HUES6 (cell line): ENCODE data around the gene GSG1L2.
"Not testable (repeated sequence)": the region's sequence is repeated elsewhere in the genome, so short reads cannot be mapped to it uniquely, and the experiment has no call there.

Experiments
- H3K27ac ChIP-seq: 2 replicates; pipeline ENCODE4 v1.7.0; 2013; ENCODE audit warnings: low read depth, mild to moderate bottlenecking, low read length, inconsistent platforms
- H3K27me3 ChIP-seq: 2 replicates; pipeline ENCODE4 v1.6.1; 2013; ENCODE audit warnings: low read length; ENCODE audit not compliant: control insufficient read depth, insufficient read depth
- H3K36me3 ChIP-seq: 2 replicates; pipeline ENCODE4 v1.6.1; 2013; ENCODE audit warnings: low read length; ENCODE audit not compliant: control insufficient read depth, insufficient read depth
- H3K4me1 ChIP-seq: 2 replicates; pipeline ENCODE4 v1.6.1; 2013; ENCODE audit warnings: low read length; ENCODE audit not compliant: control insufficient read depth, insufficient read depth
- H3K4me3 ChIP-seq: 2 replicates; pipeline ENCODE4 v1.5.1; 2013; ENCODE audit warnings: low read depth, low read length
- H3K9ac ChIP-seq: one replicate; pipeline ENCODE4 v1.6.1; 2013; ENCODE audit warnings: mild to moderate bottlenecking, low read length
- H3K9me3 ChIP-seq: 2 replicates; pipeline ENCODE4 v1.6.1; 2013; ENCODE audit warnings: low read depth, low read length; ENCODE audit not compliant: control insufficient read depth, insufficient read depth

The GSG1L2 gene

DNA sequence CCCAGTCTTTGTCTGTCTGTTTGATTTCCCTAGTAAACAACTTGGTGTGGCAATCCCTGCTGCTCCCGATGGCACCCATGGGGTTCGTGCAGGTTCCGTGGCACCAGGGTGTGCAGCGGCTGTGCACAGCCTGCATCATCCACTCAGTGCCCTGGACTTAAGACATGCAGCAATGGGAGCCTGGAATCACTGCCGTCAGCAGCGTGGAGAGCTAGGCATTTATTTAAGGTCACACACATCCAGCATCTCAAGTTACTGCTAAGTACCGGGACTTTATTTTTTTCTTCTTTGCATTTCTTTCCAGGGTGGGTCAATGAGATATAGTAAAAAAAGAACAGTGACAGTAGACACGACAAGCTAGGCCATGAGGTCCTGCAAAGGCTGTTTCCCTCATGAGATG lies 33.3 kb downstream of the GSG1L2 start:
- no peak overlapping the region for H3K9ac ChIP-seq
- no peak overlapping the region for H3K27ac ChIP-seq
- no peaks in the 10 kb centered on the region for H3K4me1 ChIP-seq
- H3K4me3 ChIP-seq: no peak overlapping the region
- H3K27me3 ChIP-seq: no peaks in the 10 kb centered on the region
- no peaks in the 10 kb centered on the region for H3K36me3 ChIP-seq
- H3K9me3 ChIP-seq: no peaks in the 10 kb centered on the region

DNA sequence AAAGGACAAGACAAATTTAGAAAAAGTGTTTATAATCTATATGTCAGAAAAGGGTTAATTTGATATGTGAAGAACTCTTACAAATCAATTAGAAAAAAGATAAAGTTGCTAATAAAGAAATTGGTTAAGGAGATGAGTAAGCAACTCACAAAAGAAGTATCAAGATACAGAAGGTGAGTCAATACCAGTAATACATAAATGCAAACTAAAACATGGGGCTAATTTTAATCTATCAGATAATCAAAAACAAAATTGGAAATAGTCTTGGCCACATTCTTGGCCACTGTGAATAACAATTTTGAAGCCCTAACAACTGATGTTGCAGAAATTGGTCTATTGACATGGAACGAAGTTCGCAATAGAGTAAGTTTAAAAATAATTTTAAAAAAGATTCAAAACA lies 37.3 kb downstream of the GSG1L2 start:
- Histone ChIP-seq H3K9ac (no peak overlapping the region), H3K4me1 (no peaks in the 10 kb centered on the region), H3K4me3 (no peak overlapping the region), H3K36me3 (no peaks in the 10 kb centered on the region), H3K9me3 (no peaks in the 10 kb centered on the region), H3K27ac (no peak overlapping the region), H3K27me3 (no peaks in the 10 kb centered on the region; the same call in 1 of the 2 replicates)

DNA sequence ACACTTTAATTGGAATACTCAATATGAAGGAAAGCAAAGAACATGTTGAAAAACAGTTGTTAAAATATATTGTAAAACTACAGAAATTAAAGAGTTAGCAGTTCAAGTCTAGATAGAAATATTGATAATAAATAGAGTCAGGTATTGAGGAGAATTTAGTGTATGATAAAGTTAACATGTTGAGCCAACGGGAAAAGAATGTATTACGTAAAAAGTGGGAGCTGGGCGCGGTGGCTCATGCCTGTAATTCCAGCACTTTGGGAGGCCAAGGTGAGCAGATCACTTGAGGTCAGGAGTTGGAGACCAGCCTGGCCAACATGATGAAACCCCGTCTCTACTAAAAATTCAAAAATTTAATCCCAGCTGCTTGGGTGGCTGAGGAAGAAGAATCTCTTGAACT lies 38.4 kb downstream of the GSG1L2 start:
- not testable (repeated sequence) for H3K9ac ChIP-seq, H3K9me3 ChIP-seq, H3K27ac ChIP-seq

DNA sequence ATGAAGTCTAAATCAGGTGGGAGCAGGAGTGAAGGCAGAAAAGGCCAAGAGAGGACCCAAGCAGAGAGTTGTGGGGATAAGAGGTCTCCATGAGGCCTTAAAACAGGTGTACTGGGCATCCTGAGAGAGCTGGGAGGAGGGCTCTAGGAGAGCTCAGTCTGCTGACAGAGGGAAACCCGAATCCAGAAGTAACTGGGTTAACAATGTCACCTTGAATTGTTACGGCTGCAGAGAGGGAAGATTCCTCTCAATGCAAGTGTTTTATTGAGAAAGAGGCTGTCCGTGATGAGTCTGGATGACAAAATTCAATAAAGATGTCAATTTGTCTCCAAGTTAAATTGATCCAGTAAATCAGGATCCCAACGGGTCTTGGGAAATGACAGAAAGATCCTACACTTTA lies 38.8 kb downstream of the GSG1L2 start:
- Histone ChIP-seq H3K9ac (no peak overlapping the region), H3K27me3 (no peaks in the 10 kb centered on the region; the same call in 1 of the 2 replicates)

More for the DNA sequence above, 38.4 kb downstream of the GSG1L2 start:
- not testable (repeated sequence) for H3K36me3 ChIP-seq, H3K4me3 ChIP-seq, H3K4me1 ChIP-seq, H3K27me3 ChIP-seq

DNA sequence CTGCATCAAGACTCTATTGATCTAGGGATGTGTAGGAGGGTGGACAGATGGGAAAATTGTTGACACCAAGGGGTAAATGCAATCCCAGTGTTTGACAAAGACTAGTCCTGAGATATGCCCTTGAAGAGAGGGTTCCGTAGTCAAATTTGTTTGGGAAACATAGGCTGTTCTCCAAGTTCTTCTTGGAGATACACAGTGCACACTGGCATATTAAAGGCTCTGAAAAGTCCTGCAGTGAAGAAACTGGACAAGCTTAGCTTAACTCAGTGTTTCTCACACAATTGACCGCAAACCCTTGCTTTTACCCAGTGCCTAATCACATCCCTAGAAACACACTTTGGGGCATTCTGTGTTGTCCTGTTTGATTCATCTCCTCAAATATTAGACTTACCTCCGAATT lies 41.3 kb downstream of the GSG1L2 start:
- H3K9me3 ChIP-seq: peaks cover 5% of the 10 kb centered on the region; the same call in 1 of the 2 replicates
- H3K4me3 ChIP-seq: no peak overlapping the region
- H3K27me3 ChIP-seq: no peaks in the 10 kb centered on the region; the same call in 1 of the 2 replicates
- no peak overlapping the region for H3K9ac ChIP-seq
- no peak overlapping the region for H3K27ac ChIP-seq
- no peaks in the 10 kb centered on the region for H3K4me1 ChIP-seq
- no peaks in the 10 kb centered on the region for H3K36me3 ChIP-seq

More for the DNA sequence above, 38.8 kb downstream of the GSG1L2 start:
- no peaks in the 10 kb centered on the region for H3K9me3 ChIP-seq
- no peak overlapping the region for H3K4me3 ChIP-seq
- no peaks in the 10 kb centered on the region for H3K4me1 ChIP-seq
- no peak overlapping the region for H3K27ac ChIP-seq
- H3K36me3 ChIP-seq: no peaks in the 10 kb centered on the region

DNA sequence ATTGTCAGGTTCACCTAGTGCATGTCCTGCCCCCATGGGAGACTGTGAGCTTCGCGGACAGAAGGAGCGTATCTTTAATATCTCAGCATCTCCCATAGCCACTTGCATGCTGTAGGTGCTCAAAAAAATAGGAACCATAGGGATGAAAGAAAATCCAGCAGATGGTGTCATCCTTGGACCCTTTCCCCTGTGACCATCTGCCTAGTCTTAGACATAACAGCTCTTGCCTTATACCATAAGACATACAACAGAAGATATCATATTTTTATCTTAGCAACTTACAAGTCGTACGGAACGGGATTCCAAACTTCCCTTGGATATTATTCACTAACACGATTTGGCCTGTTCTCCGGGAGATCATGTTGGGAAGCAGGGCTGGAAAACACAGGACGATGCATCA lies 45.0 kb downstream of the GSG1L2 start:
- no peak overlapping the region for H3K9ac ChIP-seq
- peaks cover 5% of the 10 kb centered on the region; the same call in 1 of the 2 replicates for H3K9me3 ChIP-seq
- no peak overlapping the region for H3K27ac ChIP-seq
- H3K4me1 ChIP-seq: no peaks in the 10 kb centered on the region
- no peaks in the 10 kb centered on the region for H3K36me3 ChIP-seq
- H3K4me3 ChIP-seq: no peak overlapping the region
- no peaks in the 10 kb centered on the region for H3K27me3 ChIP-seq

DNA sequence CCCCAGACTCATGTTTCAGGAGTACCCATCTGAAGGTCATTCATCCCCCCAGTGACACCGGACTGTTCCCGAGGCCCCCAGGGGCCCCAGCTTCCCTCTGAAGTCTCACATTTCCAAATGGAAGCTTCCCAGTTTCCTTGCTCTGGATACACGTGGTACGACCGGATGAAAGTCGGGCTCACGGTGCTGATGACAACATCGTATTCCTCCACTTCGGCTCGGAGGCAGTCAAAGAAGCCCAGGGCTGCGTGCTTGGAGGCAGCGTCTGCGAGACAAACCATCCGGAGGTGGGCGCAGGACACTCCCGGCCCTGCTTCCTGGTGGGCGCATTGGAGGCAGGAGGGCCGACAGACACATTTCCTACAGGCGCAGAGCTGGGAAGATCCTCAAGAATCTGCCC lies 49.2 kb downstream of the GSG1L2 start:
- H3K9me3 ChIP-seq: peaks cover 5% of the 10 kb centered on the region; the same call in 1 of the 2 replicates
- H3K27ac ChIP-seq: no peak overlapping the region
- H3K36me3 ChIP-seq: no peaks in the 10 kb centered on the region
- no peak overlapping the region for H3K9ac ChIP-seq
- H3K4me1 ChIP-seq: no peaks in the 10 kb centered on the region
- no peaks in the 10 kb centered on the region for H3K27me3 ChIP-seq
- H3K4me3 ChIP-seq: no peak overlapping the region

DNA sequence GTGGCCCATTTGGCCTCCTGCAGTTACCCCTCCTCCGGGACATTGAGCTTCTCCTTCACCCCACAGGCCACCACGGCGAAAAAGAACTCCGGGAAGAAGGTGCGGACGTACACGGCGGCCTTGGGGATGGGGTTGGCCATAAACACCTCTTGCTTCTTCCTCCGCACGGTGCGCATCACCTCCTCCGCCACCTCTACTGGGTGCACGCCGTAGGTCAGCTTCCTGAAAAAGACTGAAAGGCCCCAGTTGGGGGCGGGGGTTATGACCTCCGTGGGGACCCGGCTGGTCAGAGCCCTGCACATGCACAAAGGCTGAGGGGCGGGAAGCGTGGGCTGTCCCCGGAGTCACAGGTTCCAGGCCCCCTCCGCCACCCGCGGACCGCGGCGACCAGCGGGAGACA lies 50.4 kb downstream of the GSG1L2 start:
- no peak overlapping the region for H3K27ac ChIP-seq
- H3K9me3 ChIP-seq: peaks cover 3% of the 10 kb centered on the region; the same call in 1 of the 2 replicates
- no peaks in the 10 kb centered on the region for H3K4me1 ChIP-seq
- H3K27me3 ChIP-seq: no peaks in the 10 kb centered on the region
- no peak overlapping the region for H3K4me3 ChIP-seq
- no peaks in the 10 kb centered on the region for H3K36me3 ChIP-seq
- no peak overlapping the region for H3K9ac ChIP-seq

DNA sequence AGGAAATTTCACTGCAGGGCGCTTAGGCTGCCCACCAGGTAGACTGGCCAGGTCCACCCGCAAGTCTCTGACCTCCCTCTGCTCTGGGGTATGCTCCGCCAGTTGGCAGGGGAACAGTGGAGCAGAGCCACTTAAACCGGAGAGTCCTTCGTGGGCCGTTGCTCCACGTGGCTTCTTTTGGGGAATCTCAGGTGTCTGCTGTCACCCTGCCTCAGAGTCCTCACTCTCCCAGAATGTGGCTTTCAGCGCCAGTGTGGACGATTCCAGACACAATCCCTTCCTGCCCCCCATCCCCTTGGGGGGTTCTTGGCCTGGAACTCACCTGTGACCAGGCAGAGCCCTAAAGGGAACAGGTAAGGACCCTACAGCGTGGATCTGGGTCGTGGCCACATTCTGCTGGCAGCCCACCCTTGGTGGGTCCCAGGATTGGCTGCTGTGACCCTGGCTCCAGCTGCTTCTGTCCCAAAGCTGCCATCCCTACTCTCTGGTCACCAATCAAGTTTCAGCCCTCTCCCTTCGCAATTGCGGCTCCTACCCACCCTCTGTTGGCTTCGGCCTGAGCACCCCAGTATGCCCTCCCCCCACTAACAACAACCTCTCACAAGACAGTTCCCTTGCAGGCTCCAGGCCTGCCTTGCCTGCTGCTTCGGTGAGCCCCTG lies 52.7 kb downstream of the GSG1L2 start:
- no peaks in the 10 kb centered on the region for H3K9me3 ChIP-seq
- no peaks in the 10 kb centered on the region for H3K36me3 ChIP-seq
- peaks cover 11% of the 10 kb centered on the region; the same call in 1 of the 2 replicates for H3K27me3 ChIP-seq
- H3K4me3 ChIP-seq: no peak overlapping the region
- no peaks in the 10 kb centered on the region for H3K4me1 ChIP-seq
- no peak overlapping the region for H3K27ac ChIP-seq
- H3K9ac ChIP-seq: no peak overlapping the region

DNA sequence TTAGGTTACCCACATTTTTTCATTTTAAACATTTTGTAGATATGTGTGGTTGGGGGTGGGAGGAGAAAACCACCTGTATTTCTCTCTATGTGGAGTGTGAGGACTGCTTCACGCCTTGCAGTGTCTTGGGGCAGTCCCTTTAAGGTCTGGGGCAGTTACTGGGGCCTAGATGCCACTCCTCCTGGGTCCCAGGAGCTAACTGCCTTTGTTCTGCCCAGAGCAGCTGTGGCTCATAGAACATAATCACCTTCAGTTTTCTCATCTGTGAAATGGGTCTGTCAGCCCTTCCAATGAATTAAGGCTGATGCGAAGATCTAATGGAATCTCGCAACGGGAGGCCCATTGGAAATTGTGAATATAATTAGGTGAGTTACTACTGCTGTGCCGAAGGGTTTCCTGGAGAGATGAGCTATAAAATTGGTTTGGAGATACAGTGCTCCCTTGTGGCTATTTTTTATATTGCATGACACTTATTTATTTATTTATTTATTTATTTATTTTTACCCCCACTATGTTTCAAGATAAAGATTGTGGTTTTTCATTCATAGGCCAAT lies 53.4 kb downstream of the GSG1L2 start:
- Histone ChIP-seq H3K36me3 (no peaks in the 10 kb centered on the region), H3K4me3 (no peak overlapping the region), H3K27me3 (peaks cover 11% of the 10 kb centered on the region; the same call in 1 of the 2 replicates), H3K4me1 (no peaks in the 10 kb centered on the region), H3K9me3 (no peaks in the 10 kb centered on the region), H3K27ac (no peak overlapping the region), H3K9ac (no peak overlapping the region)

DNA sequence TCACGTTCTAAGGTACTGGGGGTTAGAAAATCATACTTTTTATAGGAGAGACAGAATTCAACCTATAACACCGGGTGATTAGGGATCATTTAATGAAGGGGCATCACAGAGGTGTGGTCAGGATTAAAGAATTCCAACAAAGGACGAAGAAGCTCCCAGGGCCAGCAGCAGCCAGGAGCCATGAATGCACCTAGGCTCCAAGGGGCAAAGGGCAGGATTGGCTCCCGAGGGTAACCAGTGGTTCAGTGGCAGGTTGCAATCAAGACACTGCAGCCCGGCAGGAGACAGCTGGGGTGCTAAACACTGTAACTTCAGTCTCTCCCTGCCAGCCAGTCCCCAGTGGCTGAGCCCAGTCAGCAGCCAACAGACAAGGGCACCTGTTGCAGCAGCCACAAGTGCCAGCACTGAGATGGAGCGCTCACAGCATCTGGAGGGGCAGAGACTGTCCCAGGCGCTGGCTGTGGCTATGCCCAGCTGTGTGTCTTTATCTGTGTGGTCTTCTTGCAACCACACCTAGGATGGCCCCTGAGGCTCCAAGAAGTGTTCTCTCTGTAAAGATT lies 54.4 kb downstream of the GSG1L2 start:
- Histone ChIP-seq H3K36me3 (no peaks in the 10 kb centered on the region), H3K9me3 (no peaks in the 10 kb centered on the region), H3K27me3 (peaks cover 11% of the 10 kb centered on the region; the same call in 1 of the 2 replicates), H3K27ac (no peak overlapping the region), H3K4me3 (no peak overlapping the region), H3K4me1 (no peaks in the 10 kb centered on the region), H3K9ac (no peak overlapping the region)
